Fibroblast of the aortic adventitia (primary cell): ENCODE data around the gene CFAP53. TPM values are rescaled to one million over a fixed set of nuclear protein-coding genes. Genes with fewer than 3 reads are reported as not detected.

Experiments
- DNase-seq: peaks from one replicate; pipeline ENCODE4 v3.0.0-alpha.2; 2010; ENCODE audit warnings: low read depth
- H3K4me3 ChIP-seq: 2 replicates; pipeline ENCODE4 v1.5.1; 2011; ENCODE audit warnings: low read depth, mild to moderate bottlenecking, control low read depth, low read length, moderate library complexity
- CTCF ChIP-seq: IDR thresholded peaks from 2 replicates; pipeline ENCODE4 v1.5.1; 2011; ENCODE audit warnings: mild to moderate bottlenecking, low read length, control low read depth, inconsistent platforms; ENCODE audit not compliant: insufficient read depth
- total RNA-seq: library from RNA; depleted of rRNA; stranded (reverse); fragments of >200 nt; gene quantifications from 2 replicates; pipeline ENCODE4 v1.2.3, GENCODE V29; 2012; ENCODE audit warnings: low replicate concordance

Gene CFAP53
- total RNA-seq, 1 donor, result 0.27 TPM

- peak overlapping the region; percentile 100 for H3K4me3 ChIP-seq
- DNase-seq, result no peak
- no peak for TF ChIP-seq CTCF
These were observed 16.4 kb upstream of the CFAP53 start for GRCh38 chr18:50282521-50283335.

GRCh38 chr18:50281972-50282520 lies 15.8 kb upstream of the CFAP53 start:
- no peak for TF ChIP-seq CTCF
- peak overlapping the region; percentile 100 for H3K4me3 ChIP-seq
- no peak for DNase-seq

- peak within 1 kb of the TSS; percentile 100 for H3K4me3 ChIP-seq
- peak; percentile 99 for DNase-seq
- peak; percentile 29 for TF ChIP-seq CTCF
These were observed 15.1 kb upstream of the CFAP53 start, which contains the start of gene MBD1 for GRCh38 chr18:50281295-50281971. Gene MBD1 (minus strand): TSS chr18:50281523. CDS start chr18:50279992, 1,531 bp downstream.

GRCh38 chr18:50280707-50281294 lies 14.5 kb upstream of the CFAP53 start:
- no peak for TF ChIP-seq CTCF
- DNase-seq, result no peak
- peak overlapping the region; percentile 100 for H3K4me3 ChIP-seq

- no peak for DNase-seq
- peak overlapping the region; percentile 100 for H3K4me3 ChIP-seq
- TF ChIP-seq CTCF, result no peak
These were observed 13.5 kb upstream of the CFAP53 start for GRCh38 chr18:50279752-50280151.

- peak; percentile 37 for DNase-seq
- no peak overlapping the region for H3K4me3 ChIP-seq
- no peak for TF ChIP-seq CTCF
These were observed 11.6 kb upstream of the CFAP53 start for GRCh38 chr18:50277942-50278341.
